GM19239 (cell line): ENCODE results near the gene C1orf53.
"Not testable (repeated sequence)": the region's sequence is repeated elsewhere in the genome, so short reads cannot be mapped to it uniquely, and the experiment has no call there.

ENCODE experiments used
- DNase-seq: peaks from one replicate; pipeline ENCODE4 v3.0.0; 2011; ENCODE audit warnings: low spot score; ENCODE audit not compliant: insufficient read length
- FAIRE-seq: peaks from 2 replicates; lab custom pipeline; 2011; peaks lifted over from hg19 to GRCh38; lab: Jason Lieb, UNC

Gene C1orf53

DNA sequence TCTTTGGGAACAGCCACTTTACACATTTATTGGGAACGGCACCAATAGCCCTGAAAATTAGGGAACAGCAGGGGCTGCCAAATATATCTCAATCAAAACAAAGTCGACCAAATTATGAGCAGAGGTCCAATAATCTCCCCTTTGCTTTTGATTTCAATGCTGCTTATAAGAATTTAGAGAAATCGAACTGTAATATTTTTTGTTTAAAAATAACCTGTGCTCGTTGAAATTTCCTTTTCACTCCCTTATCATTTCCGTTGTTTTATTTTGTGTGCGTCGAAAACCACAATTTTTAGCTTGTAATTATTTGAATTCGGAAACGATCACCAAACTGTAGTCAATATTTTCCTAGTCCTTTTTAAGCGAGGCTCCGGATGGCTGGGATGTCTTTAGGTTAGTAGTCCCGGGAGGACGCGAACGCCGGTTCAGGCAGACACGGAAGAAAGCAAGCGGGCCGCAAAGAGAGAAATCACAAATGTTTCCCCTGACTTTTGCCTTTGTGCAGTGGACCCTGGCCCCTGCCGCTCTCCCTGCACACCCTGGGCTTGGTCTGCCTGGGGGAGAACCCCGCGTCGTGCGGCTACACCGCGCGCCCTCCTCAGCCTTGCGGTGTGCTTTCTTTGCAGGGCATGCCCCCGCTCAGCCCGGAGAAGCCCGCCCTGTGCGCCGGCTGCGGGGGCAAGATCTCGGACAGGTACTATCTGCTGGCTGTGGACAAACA, 17.1 kb downstream of the C1orf53 start:
- DNase-seq (no peak), FAIRE-seq (no peak)

DNA sequence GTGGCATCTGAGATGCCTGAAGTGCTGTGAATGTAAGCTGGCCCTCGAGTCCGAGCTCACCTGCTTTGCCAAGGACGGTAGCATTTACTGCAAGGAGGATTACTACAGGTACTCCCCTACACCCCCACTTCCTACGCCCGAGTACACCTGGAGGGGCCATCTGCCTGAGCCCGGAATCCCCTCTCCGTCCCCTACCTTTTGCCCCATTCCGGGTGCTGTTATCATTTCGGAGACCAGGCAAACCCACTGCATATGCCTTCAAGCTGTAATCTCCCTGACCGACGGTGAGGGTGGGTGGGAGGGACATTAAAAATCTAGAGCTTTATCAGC, 17.6 kb downstream of the C1orf53 start:
- FAIRE-seq: no peak

DNA sequence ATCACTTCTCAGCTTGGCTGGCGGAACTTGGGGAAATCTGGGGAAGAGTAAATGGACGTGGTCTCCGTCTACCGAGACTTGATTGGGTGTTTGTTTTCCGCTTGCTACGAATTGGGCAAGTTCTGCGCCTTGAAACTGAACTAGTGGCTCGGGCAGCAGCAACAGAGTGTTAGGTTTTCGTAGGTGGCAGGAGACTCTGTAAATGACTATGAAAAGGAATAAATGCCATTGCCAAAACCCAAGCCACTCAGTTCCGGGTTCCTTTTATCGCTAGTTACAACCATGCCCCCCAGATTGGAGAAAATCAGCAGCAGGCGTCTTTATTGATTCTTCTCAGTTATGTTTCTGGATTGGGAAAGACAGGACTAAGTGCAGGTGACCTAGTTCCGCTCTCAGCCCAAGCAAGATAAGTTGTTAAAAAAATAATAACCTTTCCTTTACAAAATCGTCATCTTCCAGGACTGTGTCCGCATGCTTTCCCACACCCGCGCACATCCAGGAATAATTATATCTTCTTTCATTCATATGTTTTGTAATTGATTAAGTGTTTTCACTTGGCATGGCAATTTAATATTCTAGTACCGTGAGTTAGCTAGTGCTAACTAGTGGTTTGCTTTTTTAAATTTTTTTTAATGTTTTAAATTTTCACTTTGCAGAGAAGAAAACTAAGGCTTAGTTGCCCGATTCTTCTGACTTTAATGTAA, 18.1 kb downstream of the C1orf53 start:
- DNase-seq (no peak), FAIRE-seq (no peak)

More for the DNA sequence above, 17.6 kb downstream of the C1orf53 start:
- no peak for DNase-seq

DNA sequence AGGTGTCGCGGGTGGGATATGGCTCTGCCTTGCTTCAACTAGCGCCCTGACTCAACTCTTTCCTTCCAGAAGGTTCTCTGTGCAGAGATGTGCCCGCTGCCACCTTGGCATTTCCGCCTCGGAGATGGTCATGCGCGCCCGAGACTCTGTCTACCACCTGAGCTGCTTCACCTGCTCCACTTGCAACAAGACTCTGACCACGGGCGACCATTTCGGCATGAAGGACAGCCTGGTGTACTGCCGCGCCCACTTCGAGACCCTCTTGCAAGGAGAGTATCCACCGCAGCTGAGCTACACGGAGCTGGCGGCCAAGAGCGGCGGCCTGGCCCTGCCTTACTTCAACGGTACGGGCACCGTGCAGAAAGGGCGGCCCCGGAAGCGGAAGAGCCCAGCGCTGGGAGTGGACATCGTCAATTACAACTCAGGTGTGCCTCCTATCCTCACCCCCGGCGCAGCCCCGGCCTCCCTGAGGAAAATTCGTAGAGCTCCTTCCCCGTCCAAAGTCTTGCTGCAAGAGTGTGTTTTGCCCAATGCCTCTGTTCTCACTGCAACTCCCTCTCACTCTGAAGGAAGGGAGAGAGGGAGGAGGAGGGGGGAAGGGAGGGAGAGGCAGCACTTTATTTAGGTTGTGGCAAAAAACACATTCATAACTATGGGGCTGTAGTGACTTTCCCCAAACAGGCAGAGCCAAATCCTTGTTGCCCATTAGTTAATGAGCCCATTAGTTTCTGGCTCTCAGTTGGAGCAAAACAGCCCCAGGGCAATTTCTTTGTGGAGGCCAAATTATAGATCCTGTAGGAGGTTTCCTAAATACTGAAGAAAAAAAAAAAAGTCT, 19.0 kb downstream of the C1orf53 start:
- FAIRE-seq (no peak), DNase-seq (no peak)

- no peak for FAIRE-seq
- no peak for DNase-seq
Measured at GRCh38 chr1:197922070-197922390, 19.6 kb downstream of the C1orf53 start.

- DNase-seq (no peak), FAIRE-seq (no peak)
Measured at GRCh38 chr1:197923038-197923437, 20.6 kb downstream of the C1orf53 start.

GRCh38 chr1:197924516-197925123, 22.2 kb downstream of the C1orf53 start:
- FAIRE-seq: peak; percentile 64
- no peak for DNase-seq

GRCh38 chr1:197927908-197928665, 25.7 kb downstream of the C1orf53 start:
- no peak for DNase-seq
- no peak for FAIRE-seq

GRCh38 chr1:197928849-197929336, 26.5 kb downstream of the C1orf53 start:
- DNase-seq: no peak
- no peak for FAIRE-seq

- DNase-seq: no peak
- FAIRE-seq: no peak
Measured at GRCh38 chr1:197933016-197933415, 30.6 kb downstream of the C1orf53 start.

GRCh38 chr1:197933647-197934046, 31.2 kb downstream of the C1orf53 start:
- no peak for DNase-seq
- FAIRE-seq: no peak

DNA sequence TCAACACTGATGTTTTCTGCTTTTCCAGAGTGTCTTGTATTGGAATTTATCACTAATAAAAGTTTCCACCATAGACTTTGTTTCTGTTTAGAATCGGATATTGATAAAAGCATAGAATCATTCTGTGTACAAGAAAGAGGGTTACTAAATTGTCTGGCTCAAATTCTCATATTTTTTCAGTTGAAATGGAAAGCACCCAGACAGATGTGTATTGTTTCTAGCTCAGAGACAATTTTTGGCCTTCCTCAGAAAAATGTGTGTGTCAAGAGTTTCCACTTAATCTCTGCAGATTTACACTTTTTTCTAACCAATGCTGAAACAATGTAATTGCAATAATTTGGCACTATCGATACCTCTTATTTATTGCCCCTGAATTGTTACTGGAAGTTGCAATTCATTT, 35.0 kb downstream of the C1orf53 start:
- FAIRE-seq (no peak), DNase-seq (no peak)

GRCh38 chr1:197937892-197938291, 35.5 kb downstream of the C1orf53 start:
- FAIRE-seq (no peak), DNase-seq (no peak)

DNA sequence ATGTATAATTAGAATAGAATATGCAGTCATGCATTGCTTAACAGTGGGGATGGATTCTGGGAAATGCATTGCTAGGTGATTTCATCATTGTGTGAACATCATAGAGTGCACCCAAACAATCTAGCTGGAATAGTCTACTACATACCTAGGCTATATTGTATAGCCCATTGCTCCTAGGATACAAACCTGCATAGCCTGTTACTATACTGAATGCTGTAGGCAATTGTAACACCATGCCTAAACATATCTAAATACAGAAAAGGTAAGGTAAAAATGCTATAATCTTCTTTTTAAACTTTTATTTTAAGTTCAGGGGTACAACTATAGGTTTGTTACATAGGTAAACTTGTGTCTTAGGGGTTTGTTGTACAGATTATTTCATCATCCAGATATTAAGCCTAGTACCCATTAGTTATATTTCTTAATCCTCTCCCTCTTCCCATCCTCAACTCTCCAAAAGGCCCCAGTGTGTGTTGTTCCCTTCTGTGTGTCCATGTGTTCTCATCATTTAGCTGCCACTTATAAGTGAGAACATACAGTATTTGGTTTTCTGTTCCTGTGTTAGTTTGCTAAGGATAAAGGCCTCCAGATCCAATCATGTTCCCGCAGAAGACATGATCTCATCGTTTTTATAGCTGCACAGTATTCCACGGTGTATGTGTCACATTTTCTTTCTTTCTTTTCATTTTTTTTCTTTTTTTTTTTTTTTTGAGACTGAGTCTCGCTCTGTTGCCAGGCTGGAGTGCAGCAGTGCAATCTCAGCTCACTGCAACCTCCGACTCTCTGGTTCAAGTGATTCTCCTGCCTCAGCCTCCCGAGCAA, 36.9 kb downstream of the C1orf53 start:
- FAIRE-seq, DNase-seq: not testable (repeated sequence)

DNA sequence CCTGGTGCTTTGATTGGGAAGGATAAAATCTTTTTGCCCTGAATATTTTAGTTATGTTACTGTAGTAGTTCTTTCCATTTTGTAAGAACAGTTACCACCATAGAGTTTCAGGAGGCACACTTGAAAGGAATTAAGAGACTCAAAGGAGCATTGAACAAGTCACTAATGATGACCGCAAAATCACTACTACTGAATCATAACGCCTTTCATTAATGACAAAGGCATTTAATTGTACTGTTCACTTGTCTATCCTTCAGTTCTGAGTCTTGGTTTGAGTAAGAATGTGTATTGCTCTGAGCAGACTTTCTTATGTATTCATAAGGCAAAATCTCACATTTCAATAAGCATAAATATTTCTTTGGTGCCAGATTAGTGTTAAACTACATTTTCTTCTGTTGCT, 39.6 kb downstream of the C1orf53 start:
- DNase-seq (no peak), FAIRE-seq (no peak)

- DNase-seq (no peak), FAIRE-seq (no peak)
Measured at GRCh38 chr1:197944485-197944884, 42.1 kb downstream of the C1orf53 start.

DNA sequence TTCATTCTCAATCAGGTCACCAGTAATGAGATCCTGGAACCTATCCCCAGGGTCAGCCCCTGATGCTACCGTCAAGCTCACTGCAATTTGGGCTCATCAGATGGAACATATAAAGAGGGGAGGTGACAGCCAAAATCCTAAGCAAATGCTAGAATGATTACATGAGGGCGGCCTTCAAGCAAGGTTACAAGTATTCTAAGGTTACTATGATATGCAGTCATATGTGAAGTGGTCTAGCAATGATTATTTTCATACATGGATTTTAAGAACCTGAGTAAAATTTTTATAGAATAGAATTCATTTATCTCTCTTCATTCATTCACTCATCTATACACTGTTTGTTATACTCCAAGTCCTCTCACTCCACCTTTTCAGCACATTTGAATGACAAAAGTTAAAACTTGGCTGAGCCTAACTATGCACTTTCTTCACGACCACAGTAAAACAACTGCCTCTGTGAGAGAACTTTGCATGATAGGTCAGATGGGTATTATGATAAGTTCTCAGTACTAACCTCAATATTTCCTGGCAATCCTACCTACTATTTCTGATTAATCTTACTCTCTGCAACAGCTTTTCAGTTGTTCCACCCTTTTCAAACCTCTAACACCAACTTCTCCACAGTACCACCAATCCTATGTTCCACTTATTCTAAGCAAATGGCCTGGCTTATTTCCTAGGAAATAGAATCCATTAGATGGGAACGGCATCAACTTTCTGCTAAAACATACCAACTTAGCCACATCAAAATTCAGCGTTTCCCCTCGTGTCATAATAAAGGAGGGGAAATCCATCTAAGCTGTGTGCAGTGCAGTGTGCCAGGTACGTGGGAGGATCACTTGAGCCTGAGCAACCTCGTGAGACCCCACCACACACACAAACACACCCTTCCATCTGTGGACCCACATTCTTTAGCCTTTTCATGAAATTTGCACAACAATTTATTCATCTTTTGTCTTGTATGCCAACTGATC, 46.8 kb downstream of the C1orf53 start:
- FAIRE-seq (no peak), DNase-seq (no peak)

- no peak for FAIRE-seq
Measured at GRCh38 chr1:197951089-197951488, 48.7 kb downstream of the C1orf53 start.

More at GRCh38 chr1:197951089-197951488, 48.7 kb downstream of the C1orf53 start:
- no peak for DNase-seq
